Middle frontal gyrus (tissue), 1 donor: ENCODE results near the gene IL1RAPL1.

Experiments
- DNase-seq: peaks from one replicate; pipeline ENCODE4 v3.0.0-alpha.2; 2015; ENCODE audit warnings: low spot score; ENCODE audit errors: extremely low spot score

Gene IL1RAPL1

GRCh38 chrX:29419774-29420553, 832.7 kb downstream of the IL1RAPL1 start:
- no peak for DNase-seq

- no peak for DNase-seq
Measured at GRCh38 chrX:29422034-29422433, 834.8 kb downstream of the IL1RAPL1 start.

- no peak for DNase-seq
Measured at GRCh38 chrX:29431895-29432294, 844.6 kb downstream of the IL1RAPL1 start.

GRCh38 chrX:29432534-29432933, 845.3 kb downstream of the IL1RAPL1 start:
- DNase-seq: no peak

GRCh38 chrX:29434939-29435338, 847.7 kb downstream of the IL1RAPL1 start:
- no peak for DNase-seq

GRCh38 chrX:29435396-29435795, 848.1 kb downstream of the IL1RAPL1 start:
- no peak for DNase-seq

GRCh38 chrX:29447867-29448266, 860.6 kb downstream of the IL1RAPL1 start:
- DNase-seq: no peak

GRCh38 chrX:29453333-29453732, 866.1 kb downstream of the IL1RAPL1 start:
- DNase-seq: no peak

- no peak for DNase-seq
Measured at GRCh38 chrX:29455702-29456101, 868.5 kb downstream of the IL1RAPL1 start.

- no peak for DNase-seq
Measured at GRCh38 chrX:29461039-29461438, 873.8 kb downstream of the IL1RAPL1 start.

GRCh38 chrX:29466456-29466855, 879.2 kb downstream of the IL1RAPL1 start:
- DNase-seq: no peak

GRCh38 chrX:29468911-29469494, 881.8 kb downstream of the IL1RAPL1 start:
- no peak for DNase-seq

GRCh38 chrX:29470030-29470429, 882.8 kb downstream of the IL1RAPL1 start:
- DNase-seq: no peak

- DNase-seq: no peak
Measured at GRCh38 chrX:29471829-29472228, 884.6 kb downstream of the IL1RAPL1 start.

- DNase-seq: no peak
Measured at GRCh38 chrX:29477878-29478277, 890.6 kb downstream of the IL1RAPL1 start.

- no peak for DNase-seq
Measured at GRCh38 chrX:29478336-29479069, 891.3 kb downstream of the IL1RAPL1 start.

GRCh38 chrX:29487214-29487613, 900.0 kb downstream of the IL1RAPL1 start:
- no peak for DNase-seq

GRCh38 chrX:29487714-29488113, 900.5 kb downstream of the IL1RAPL1 start:
- no peak for DNase-seq

- DNase-seq: no peak
Measured at GRCh38 chrX:29488919-29489318, 901.7 kb downstream of the IL1RAPL1 start.

- DNase-seq: no peak
Measured at GRCh38 chrX:29490606-29491005, 903.4 kb downstream of the IL1RAPL1 start.

GRCh38 chrX:29491659-29492058, 904.4 kb downstream of the IL1RAPL1 start:
- no peak for DNase-seq

- DNase-seq: no peak
Measured at GRCh38 chrX:29496636-29497180, 909.5 kb downstream of the IL1RAPL1 start.
